RWPE1 (cell line): Measurements from ENCODE around the gene SRP9.
A peak's percentile ranks its signal among the peaks of the same experiment; 100 is the strongest.

ENCODE experiments used
- CTCF ChIA-PET: fragments of 350-600 bp; sonication (Branson Sonifier 250); formaldehyde crosslinking; extraction: SDS; loops from one replicate; lab custom pipeline; 2021; lab: Yijun Ruan, JAX
- POLR2A ChIA-PET: fragments of 400-600 bp; formaldehyde crosslinking; extraction: SDS; loops from one replicate; lab custom pipeline; 2020; ENCODE audit warnings: antibody characterized with exemption; ENCODE audit not compliant: low non-redundant PET; lab: Yijun Ruan, JAX
- DNase-seq: peaks from one replicate; pipeline ENCODE4 v3.0.0; 2012; ENCODE audit warnings: low spot score
- H3K27ac ChIP-seq: fragments of 450-650 bp; 2 replicates; pipeline ENCODE4 v1.5.1; 2017
- CTCF ChIP-seq: fragments of 450-650 bp; conservative IDR thresholded peaks from 2 replicates; pipeline ENCODE4 v1.5.1; 2017; ENCODE audit warnings: low read depth, mild to moderate bottlenecking

Gene SRP9

GRCh38 chr1:225818229-225818628, 40.6 kb downstream of the SRP9 start:
- DNase-seq: no peak
- CTCF ChIA-PET: interaction anchor here (0.6 to 1.0 kb wide), 4 partner anchors 10 to 734 kb away, joined by 3 to 8 read pairs (median 4); partner anchors contain the start of gene SRP9
- no peak for TF ChIP-seq CTCF
- POLR2A ChIA-PET: no interaction called here
- H3K27ac ChIP-seq: peak overlapping the region; percentile 93

GRCh38 chr1:225819346-225820192, 41.9 kb downstream of the SRP9 start:
- CTCF ChIA-PET: interaction anchor here (1.5 to 2.0 kb wide), 3 partner anchors 42 to 345 kb away, joined by 4 to 9 read pairs (median 4); partner anchors contain the start of gene SRP9

GRCh38 chr1:225820522-225821120, 43.0 kb downstream of the SRP9 start:
- ChIA-PET CTCF (interaction anchor here (1.5 to 2.0 kb wide), 3 partner anchors 25 to 346 kb away, joined by 3 to 9 read pairs (median 4); no protein-coding TSS in a partner anchor), POLR2A (no interaction called here)
- H3K27ac ChIP-seq: peak overlapping the region; percentile 55; the same call in 1 of the 2 replicates
- TF ChIP-seq CTCF: no peak
- peak; percentile 42 for DNase-seq

More at GRCh38 chr1:225819346-225820192, 41.9 kb downstream of the SRP9 start:
- no peak for DNase-seq
- POLR2A ChIA-PET: no interaction called here
- H3K27ac ChIP-seq: peak overlapping the region; percentile 93
- no peak for TF ChIP-seq CTCF

GRCh38 chr1:225822655-225823403, 45.2 kb downstream of the SRP9 start:
- no peak for TF ChIP-seq CTCF
- DNase-seq: no peak
- CTCF ChIA-PET: interaction anchor here (0.6 to 1.1 kb wide), 3 partner anchors 152 to 348 kb away, joined by 3 to 6 read pairs (median 4); no protein-coding TSS in a partner anchor
- H3K27ac ChIP-seq: no peak overlapping the region
- POLR2A ChIA-PET: interaction anchor here (0.7 kb wide), 1 partner anchor 10 kb away, joined by 4 read pairs; no protein-coding TSS in a partner anchor

GRCh38 chr1:225823811-225824261, 46.2 kb downstream of the SRP9 start:
- H3K27ac ChIP-seq: no peak overlapping the region
- ChIA-PET POLR2A (interaction anchor here (0.6 kb wide), 1 partner anchor 46 kb away, joined by 3 read pairs; no protein-coding TSS in a partner anchor), CTCF (no interaction called here)
- no peak for TF ChIP-seq CTCF
- no peak for DNase-seq
